Parathyroid adenoma (tissue), 2 donors: ENCODE measurements around the gene SYNPO2.

Experiments
- H2AFZ ChIP-seq: fragments of 300-600 bp; sonication (generic); one replicate; pipeline ENCODE4 v1.7.0; 2017; ENCODE audit warnings: antibody characterized with exemption, mild to moderate bottlenecking
- H3K27ac ChIP-seq: fragments of 300-600 bp; sonication (generic); one replicate; pipeline ENCODE4 v1.7.0; 2017
- H3K27me3 ChIP-seq: fragments of 300-600 bp; sonication (generic); one replicate; pipeline ENCODE4 v1.7.0; 2017; ENCODE audit warnings: low read length; ENCODE audit not compliant: control insufficient read depth, insufficient read depth
- H3K36me3 ChIP-seq: fragments of 300-600 bp; sonication (generic); one replicate; pipeline ENCODE4 v1.7.0; 2017; ENCODE audit warnings: low read length; ENCODE audit not compliant: control insufficient read depth, insufficient read depth
- H3K4me1 ChIP-seq: fragments of 300-600 bp; sonication (generic); one replicate; pipeline ENCODE4 v1.7.0; 2017; ENCODE audit warnings: control low read depth
- H3K4me2 ChIP-seq: fragments of 300-600 bp; sonication (generic); one replicate; pipeline ENCODE4 v1.7.0; 2017; ENCODE audit warnings: low read length
- H3K4me3 ChIP-seq: fragments of 300-600 bp; sonication (generic); one replicate; pipeline ENCODE4 v1.7.0; 2017; ENCODE audit warnings: low read depth, low read length
- H3K79me2 ChIP-seq: fragments of 300-600 bp; sonication (generic); one replicate; pipeline ENCODE4 v1.7.0; 2017; ENCODE audit warnings: control low read depth
- H3K9ac ChIP-seq: fragments of 300-600 bp; sonication (generic); one replicate; pipeline ENCODE4 v1.7.0; 2017; ENCODE audit warnings: mild to moderate bottlenecking
- H3K9me3 ChIP-seq: fragments of 300-600 bp; sonication (generic); one replicate; pipeline ENCODE4 v1.7.0; 2017; ENCODE audit warnings: low read length; ENCODE audit not compliant: control insufficient read depth
- TF ChIP-seq, protein P1 (sequence below): fragments of 300-600 bp; sonication (generic); IDR thresholded peaks from one replicate; pipeline ENCODE4 v1.7.0; 2017; ENCODE audit warnings: antibody characterized with exemption, mild to moderate bottlenecking
- donor health status: primary hyperparathyroidism.

The SYNPO2 gene

DNA sequence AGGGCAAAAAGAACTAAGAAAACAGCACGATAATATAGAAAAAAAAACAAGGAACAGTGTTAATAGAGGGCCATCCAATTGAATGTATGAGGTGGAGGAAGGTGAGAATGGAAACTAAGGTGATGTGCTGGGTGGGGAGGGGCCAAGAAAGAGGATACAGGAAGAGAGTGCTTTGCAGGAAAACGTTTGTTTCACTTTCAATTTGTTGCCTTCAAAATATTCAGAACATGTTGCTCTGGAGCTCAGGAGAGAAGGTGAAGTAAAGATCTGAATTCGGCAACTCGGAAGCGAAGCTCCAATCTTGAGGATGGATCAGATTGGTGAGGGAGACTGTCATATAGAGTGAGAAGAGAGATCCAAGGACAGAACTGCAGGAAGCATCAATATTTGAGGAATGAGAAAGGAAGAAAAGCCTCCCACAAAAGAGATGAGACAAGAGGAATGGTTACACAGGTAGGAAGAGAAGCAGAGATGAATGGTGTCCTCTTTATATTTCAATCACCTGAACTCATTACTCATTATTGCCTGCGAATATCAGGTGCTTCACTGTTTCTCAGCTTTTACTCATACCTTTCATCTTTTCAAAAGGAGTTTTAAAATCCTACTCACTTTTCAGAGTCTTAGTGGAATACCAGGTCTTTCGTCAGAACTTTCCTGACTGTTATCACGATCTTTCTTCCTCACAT is 38.0 kb upstream of the SYNPO2 start:
- Histone ChIP-seq H3K79me2 (no peaks in the 10 kb centered on the region), H3K36me3 (no peaks in the 10 kb centered on the region), H3K9ac (no peak overlapping the region), H3K4me1 (no peaks in the 10 kb centered on the region), H3K4me2 (peak overlapping the region; percentile 27), H3K9me3 (no peaks in the 10 kb centered on the region), H3K27me3 (no peaks in the 10 kb centered on the region), H3K27ac (no peak overlapping the region), H2AFZ (peak overlapping the region; percentile 66), H3K4me3 (no peak overlapping the region)
- TF ChIP-seq, protein P1, sequence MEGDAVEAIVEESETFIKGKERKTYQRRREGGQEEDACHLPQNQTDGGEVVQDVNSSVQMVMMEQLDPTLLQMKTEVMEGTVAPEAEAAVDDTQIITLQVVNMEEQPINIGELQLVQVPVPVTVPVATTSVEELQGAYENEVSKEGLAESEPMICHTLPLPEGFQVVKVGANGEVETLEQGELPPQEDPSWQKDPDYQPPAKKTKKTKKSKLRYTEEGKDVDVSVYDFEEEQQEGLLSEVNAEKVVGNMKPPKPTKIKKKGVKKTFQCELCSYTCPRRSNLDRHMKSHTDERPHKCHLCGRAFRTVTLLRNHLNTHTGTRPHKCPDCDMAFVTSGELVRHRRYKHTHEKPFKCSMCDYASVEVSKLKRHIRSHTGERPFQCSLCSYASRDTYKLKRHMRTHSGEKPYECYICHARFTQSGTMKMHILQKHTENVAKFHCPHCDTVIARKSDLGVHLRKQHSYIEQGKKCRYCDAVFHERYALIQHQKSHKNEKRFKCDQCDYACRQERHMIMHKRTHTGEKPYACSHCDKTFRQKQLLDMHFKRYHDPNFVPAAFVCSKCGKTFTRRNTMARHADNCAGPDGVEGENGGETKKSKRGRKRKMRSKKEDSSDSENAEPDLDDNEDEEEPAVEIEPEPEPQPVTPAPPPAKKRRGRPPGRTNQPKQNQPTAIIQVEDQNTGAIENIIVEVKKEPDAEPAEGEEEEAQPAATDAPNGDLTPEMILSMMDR: no peak

DNA sequence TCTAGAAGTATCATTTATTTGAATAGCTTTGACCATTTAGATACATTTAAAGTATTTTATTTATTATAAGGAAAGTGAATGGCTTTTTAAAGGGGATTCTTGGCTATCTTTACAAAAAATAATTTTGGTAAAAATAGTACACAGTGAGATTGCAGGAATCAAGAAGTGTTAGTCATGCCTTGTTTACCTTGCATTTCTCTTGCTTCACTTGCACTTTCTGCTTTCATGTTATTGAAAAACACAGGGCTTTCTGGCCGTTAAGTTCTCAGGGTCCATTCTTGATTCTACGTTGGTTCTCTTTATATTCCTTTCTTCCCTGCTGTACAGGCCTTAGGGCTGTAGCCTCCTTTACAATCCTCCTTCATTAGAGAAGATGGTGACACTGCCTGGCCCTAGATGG is 30.9 kb upstream of the SYNPO2 start:
- Histone ChIP-seq H3K27me3 (no peaks in the 10 kb centered on the region), H3K4me1 (no peaks in the 10 kb centered on the region), H3K9me3 (no peaks in the 10 kb centered on the region), H3K79me2 (no peaks in the 10 kb centered on the region), H3K9ac (no peak overlapping the region), H3K4me3 (no peak overlapping the region), H3K27ac (no peak overlapping the region), H2AFZ (no peak overlapping the region), H3K36me3 (no peaks in the 10 kb centered on the region), H3K4me2 (no peak overlapping the region)
- TF ChIP-seq, protein P1: no peak

DNA sequence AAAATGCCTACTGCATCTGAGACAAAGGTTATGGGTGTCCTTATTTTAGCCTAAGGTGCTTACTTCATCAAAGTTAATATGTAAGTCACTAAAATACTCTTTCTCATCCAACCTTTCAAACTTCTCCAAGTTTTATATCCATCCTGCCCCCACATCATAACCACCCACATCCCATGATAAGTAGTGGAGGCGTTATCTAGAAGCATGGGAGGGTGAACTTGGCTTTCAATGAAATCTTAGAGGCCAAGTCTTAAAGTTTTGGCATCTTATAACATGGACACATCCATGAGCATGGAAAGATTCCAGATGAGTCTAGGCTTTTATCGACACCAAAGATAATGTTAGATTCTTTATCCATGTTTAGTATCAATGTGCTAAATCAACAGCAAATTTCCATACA is 29.9 kb upstream of the SYNPO2 start:
- H3K79me2 ChIP-seq: no peaks in the 10 kb centered on the region
- no peaks in the 10 kb centered on the region for H3K27me3 ChIP-seq
- H3K36me3 ChIP-seq: no peaks in the 10 kb centered on the region
- TF ChIP-seq, protein P1: no peak
- H3K4me2 ChIP-seq: no peak overlapping the region
- H3K27ac ChIP-seq: no peak overlapping the region
- no peaks in the 10 kb centered on the region for H3K9me3 ChIP-seq
- no peak overlapping the region for H3K9ac ChIP-seq
- no peak overlapping the region for H2AFZ ChIP-seq
- H3K4me1 ChIP-seq: no peaks in the 10 kb centered on the region
- no peak overlapping the region for H3K4me3 ChIP-seq

DNA sequence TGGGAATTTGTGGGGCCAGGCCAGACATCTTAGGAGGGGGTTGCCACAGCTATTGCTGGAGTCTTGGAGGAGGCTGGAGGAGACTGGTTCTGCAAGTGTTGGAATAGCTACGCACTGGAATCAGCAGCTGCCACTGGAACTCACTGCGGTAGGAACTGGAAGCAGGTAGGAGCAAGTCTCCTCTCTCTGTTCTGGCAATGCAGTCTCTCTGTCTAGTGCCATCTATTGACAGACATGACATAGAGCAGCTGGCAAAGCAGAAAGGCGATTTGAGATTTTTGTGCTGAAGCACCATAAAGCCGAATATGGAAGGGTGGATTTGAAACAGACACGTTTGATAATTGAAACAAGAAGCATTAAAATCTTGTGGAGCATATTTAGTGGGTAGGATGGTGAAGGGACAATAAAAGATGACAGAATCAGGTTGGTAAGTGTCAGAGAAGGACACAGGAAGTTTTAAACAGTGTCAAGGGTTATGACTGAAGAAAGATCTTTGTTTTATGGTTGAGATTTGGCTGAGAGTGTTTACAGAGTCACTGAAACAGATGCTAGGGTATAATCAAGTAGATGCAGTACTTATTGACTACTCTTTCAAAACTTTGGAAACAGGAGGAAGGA is 23.5 kb upstream of the SYNPO2 start:
- H3K4me2 ChIP-seq: no peak overlapping the region
- no peaks in the 10 kb centered on the region for H3K36me3 ChIP-seq
- no peak overlapping the region for H3K27ac ChIP-seq
- TF ChIP-seq, protein P1: peak; percentile 50
- no peaks in the 10 kb centered on the region for H3K27me3 ChIP-seq
- no peaks in the 10 kb centered on the region for H3K79me2 ChIP-seq
- no peak overlapping the region for H3K4me3 ChIP-seq
- H2AFZ ChIP-seq: peak overlapping the region; percentile 34
- H3K4me1 ChIP-seq: no peaks in the 10 kb centered on the region
- H3K9ac ChIP-seq: no peak overlapping the region
- no peaks in the 10 kb centered on the region for H3K9me3 ChIP-seq

DNA sequence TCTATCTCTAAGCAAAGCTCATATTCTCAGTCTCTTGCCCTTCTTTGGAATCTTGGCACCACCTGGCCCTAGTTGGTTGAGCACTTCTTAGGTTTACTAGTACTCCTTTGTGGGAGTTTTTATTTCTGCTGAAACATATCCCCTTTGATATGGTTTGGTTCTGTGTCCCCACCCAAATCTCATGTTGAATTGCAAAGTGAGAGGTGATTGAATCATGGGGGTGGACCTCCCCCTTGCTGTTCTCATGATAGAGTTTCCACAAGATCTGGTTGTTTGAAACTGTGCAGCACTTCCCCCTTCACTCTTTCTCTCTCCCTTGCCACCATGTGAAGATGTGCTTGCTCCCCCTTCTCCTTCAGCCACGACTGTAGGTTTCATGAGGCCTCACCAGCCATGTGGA is 22.2 kb upstream of the SYNPO2 start:
- Histone ChIP-seq H3K79me2 (no peaks in the 10 kb centered on the region), H3K36me3 (no peaks in the 10 kb centered on the region), H3K27me3 (no peaks in the 10 kb centered on the region), H3K9me3 (no peaks in the 10 kb centered on the region), H3K4me1 (no peaks in the 10 kb centered on the region), H3K9ac (no peak overlapping the region), H3K4me3 (no peak overlapping the region), H3K4me2 (no peak overlapping the region), H2AFZ (no peak overlapping the region), H3K27ac (no peak overlapping the region)
- TF ChIP-seq, protein P1: no peak
